Fibroblast of lung (primary cell): ENCODE measurements around the gene BPHL. TPM values are rescaled to one million over a fixed set of nuclear protein-coding genes. Genes with fewer than 3 reads are reported as not detected.

ENCODE experiments used
- DNase-seq, 2 donors: peaks; one replicate each; pipeline versions ENCODE4 v3.0.0 to v3.0.0-alpha.2; 2010; ENCODE audit warnings: low read depth in 2 of 2
- H2AFZ ChIP-seq: 2 replicates; pipeline ENCODE4 v1.5.1; 2012; ENCODE audit warnings: low read length, control low read depth, inconsistent platforms
- H3K27ac ChIP-seq: 2 replicates; pipeline ENCODE4 v1.5.1; 2011; ENCODE audit warnings: low read length, control low read depth; ENCODE audit not compliant: insufficient read depth
- H3K27me3 ChIP-seq: 2 replicates; pipeline ENCODE4 v1.5.1; 2011; ENCODE audit warnings: mild to moderate bottlenecking, low read length; ENCODE audit not compliant: control insufficient read depth, insufficient read depth
- H3K36me3 ChIP-seq: 2 replicates; pipeline ENCODE4 v1.5.1; 2011; ENCODE audit warnings: low read length; ENCODE audit not compliant: control insufficient read depth, insufficient read depth
- H3K4me1 ChIP-seq: 2 replicates; pipeline ENCODE4 v1.5.1; 2011; ENCODE audit warnings: low read length; ENCODE audit not compliant: control insufficient read depth, insufficient read depth; ENCODE audit errors: extremely low read depth
- H3K4me2 ChIP-seq: 2 replicates; pipeline ENCODE4 v1.5.1; 2011; ENCODE audit warnings: low read length, control low read depth; ENCODE audit not compliant: insufficient read depth; ENCODE audit errors: extremely low read depth
- H3K4me3 ChIP-seq, 4 experiments: fragments of 200-600 bp in 1 of 4; sonication (generic) in 1 of 4; replicated peaks in 1 of 4; 2 replicates each; pipeline ENCODE4 v1.5.1; 2011 to 2016; ENCODE audit warnings: low read length in 4 of 4, low read depth in 3 of 4, mild to moderate bottlenecking in 3 of 4, control low read depth in 2 of 4, inconsistent platforms in 1 of 4, mixed read lengths in 1 of 4; ENCODE audit not compliant: insufficient read depth in 1 of 4; ENCODE audit errors: control extremely low read depth in 1 of 4
- H3K79me2 ChIP-seq: 2 replicates; pipeline ENCODE4 v1.5.1; 2012; ENCODE audit warnings: mild to moderate bottlenecking, low read length, inconsistent platforms; ENCODE audit not compliant: control insufficient read depth, insufficient read depth
- H3K9ac ChIP-seq: 2 replicates; pipeline ENCODE4 v1.5.1; 2011; ENCODE audit warnings: mild to moderate bottlenecking, low read length, control low read depth; ENCODE audit not compliant: insufficient read depth
- H3K9me3 ChIP-seq: 2 replicates; pipeline ENCODE4 v1.5.1; 2012; ENCODE audit warnings: low read depth, low read length; ENCODE audit not compliant: control insufficient read depth, insufficient read depth
- H4K20me1 ChIP-seq: 2 replicates; pipeline ENCODE4 v1.5.1; 2011; ENCODE audit warnings: low read length; ENCODE audit not compliant: control insufficient read depth, insufficient read depth; ENCODE audit errors: extremely low read depth
- EZH2 ChIP-seq: IDR thresholded peaks from 2 replicates; pipeline ENCODE4 v1.5.1; 2012; ENCODE audit warnings: low read length, control low read depth, mild to moderate bottlenecking; ENCODE audit errors: missing control alignments
- polyA plus RNA-seq, 2 donors: library from polyadenylated mRNA; depleted of rRNA in 1 of 2; stranded (reverse) in 1 of 2; unstranded in 1 of 2; fragments of >200 nt; gene quantifications; 2 replicates each; pipeline ENCODE4 v1.2.1, GENCODE V29; 2011 to 2012; ENCODE audit warnings: missing spikeins in 1 of 2
- total RNA-seq: library from RNA; depleted of rRNA; stranded (reverse); fragments of >200 nt; gene quantifications from 2 replicates; pipeline ENCODE4 v1.2.1, GENCODE V29; 2014
- TF ChIP-seq, protein P1 (sequence below), 2 donors: IDR thresholded peaks in 1 of 2; conservative IDR thresholded peaks in 1 of 2; 1 replicate in 1 of 2; 2 replicates in 1 of 2; pipeline ENCODE4 v1.5.1; 2011 to 2012; ENCODE audit warnings: low read length in 2 of 2, control low read depth in 1 of 2, inconsistent platforms in 1 of 2, low read depth in 1 of 2, mild to moderate bottlenecking in 1 of 2

The BPHL gene
- total and polyA plus RNA-seq, 2 donors (not counting 1 experiment from before 2014, with no cell fraction given), result 16.6 to 20.6 TPM

DNA sequence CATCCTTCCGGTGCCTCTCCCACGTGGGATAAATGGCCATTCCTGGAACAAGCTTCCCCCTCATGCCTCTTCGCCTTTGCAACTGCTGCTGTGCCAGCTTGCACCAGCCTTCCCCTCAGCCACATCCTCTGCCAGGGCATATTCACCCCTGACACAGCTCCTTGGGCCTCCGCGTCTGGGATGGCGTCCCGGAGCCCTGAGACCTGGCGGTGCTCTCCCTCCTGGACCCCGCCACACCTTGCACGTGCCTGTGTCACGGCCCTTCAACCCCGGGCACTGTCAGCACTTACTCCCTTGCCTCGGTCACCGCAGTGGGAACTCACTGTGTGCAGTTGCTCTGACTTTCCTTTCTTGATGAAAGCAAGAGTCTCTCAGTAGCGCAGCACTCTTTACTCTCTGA, 13.2 kb downstream of the BPHL start:
- no peaks in the 10 kb centered on the region for H3K9me3 ChIP-seq
- H3K4me3 ChIP-seq, result no peak overlapping the region
- H2AFZ ChIP-seq, result no peak overlapping the region
- H3K79me2 ChIP-seq, result no peaks in the 10 kb centered on the region
- no peaks in the 10 kb centered on the region for H4K20me1 ChIP-seq
- no peak overlapping the region for H3K4me2 ChIP-seq
- TF ChIP-seq, protein P1, sequence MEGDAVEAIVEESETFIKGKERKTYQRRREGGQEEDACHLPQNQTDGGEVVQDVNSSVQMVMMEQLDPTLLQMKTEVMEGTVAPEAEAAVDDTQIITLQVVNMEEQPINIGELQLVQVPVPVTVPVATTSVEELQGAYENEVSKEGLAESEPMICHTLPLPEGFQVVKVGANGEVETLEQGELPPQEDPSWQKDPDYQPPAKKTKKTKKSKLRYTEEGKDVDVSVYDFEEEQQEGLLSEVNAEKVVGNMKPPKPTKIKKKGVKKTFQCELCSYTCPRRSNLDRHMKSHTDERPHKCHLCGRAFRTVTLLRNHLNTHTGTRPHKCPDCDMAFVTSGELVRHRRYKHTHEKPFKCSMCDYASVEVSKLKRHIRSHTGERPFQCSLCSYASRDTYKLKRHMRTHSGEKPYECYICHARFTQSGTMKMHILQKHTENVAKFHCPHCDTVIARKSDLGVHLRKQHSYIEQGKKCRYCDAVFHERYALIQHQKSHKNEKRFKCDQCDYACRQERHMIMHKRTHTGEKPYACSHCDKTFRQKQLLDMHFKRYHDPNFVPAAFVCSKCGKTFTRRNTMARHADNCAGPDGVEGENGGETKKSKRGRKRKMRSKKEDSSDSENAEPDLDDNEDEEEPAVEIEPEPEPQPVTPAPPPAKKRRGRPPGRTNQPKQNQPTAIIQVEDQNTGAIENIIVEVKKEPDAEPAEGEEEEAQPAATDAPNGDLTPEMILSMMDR (conservative IDR thresholded peaks at IDR 0.05 in 1 of 2, IDR thresholded peaks at IDR 0.05 in 1 of 2; ENCODE audit: low read depth in 1 of 2, low read length in 2 of 2), result no peak
- no peak for TF ChIP-seq EZH2
- no peak overlapping the region for H3K27ac ChIP-seq
- H3K36me3 ChIP-seq, result peaks cover 3% of the 10 kb centered on the region
- H3K9ac ChIP-seq, result no peak overlapping the region
- DNase-seq, result no peak
- H3K27me3 ChIP-seq, result no peaks in the 10 kb centered on the region
- no peaks in the 10 kb centered on the region for H3K4me1 ChIP-seq

GRCh38 chr6:3133515-3133914, 15.0 kb downstream of the BPHL start:
- Histone ChIP-seq H3K79me2 (no peaks in the 10 kb centered on the region), H3K9ac (no peak overlapping the region), H3K27me3 (no peaks in the 10 kb centered on the region), H4K20me1 (no peaks in the 10 kb centered on the region), H3K4me3 (no peak overlapping the region), H3K9me3 (no peaks in the 10 kb centered on the region), H3K4me2 (no peak overlapping the region), H3K27ac (no peak overlapping the region), H3K4me1 (peaks cover 1% of the 10 kb centered on the region), H3K36me3 (peaks cover 3% of the 10 kb centered on the region), H2AFZ (no peak overlapping the region)
- DNase-seq, result no peak
- TF ChIP-seq EZH2, result no peak
- TF ChIP-seq, protein P1 (conservative IDR thresholded peaks at IDR 0.05 in 1 of 2, IDR thresholded peaks at IDR 0.05 in 1 of 2; ENCODE audit: low read depth in 1 of 2, low read length in 2 of 2), result no peak

DNA sequence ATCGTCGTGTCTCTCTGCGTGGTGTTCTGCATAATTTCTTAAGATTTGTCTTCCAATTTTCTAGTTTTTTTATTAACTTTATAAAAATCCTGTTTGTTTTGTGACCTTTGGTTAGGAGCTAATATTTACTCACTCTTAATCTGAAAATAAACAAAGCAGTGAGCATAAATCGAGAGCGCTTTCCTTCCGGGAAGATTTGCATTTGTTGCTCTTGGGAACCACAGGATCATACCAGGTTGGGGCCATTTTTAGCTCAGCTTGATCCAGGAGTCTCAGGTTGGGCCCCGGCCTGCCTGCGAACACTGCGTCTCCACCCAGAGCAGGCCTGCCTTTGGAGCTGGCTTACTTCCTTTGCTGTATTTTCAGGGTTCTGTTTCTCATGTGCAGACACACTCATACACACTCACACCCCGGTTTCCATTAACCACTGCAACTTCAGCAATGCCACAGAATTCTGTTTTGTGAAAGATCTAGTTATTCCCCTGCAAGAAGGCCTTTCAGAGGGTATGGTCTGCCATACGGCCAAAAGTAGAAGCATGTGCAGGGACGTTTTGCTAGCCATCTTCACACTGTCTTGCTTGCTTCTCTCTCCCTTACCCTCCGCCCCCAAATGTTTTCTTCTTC, 17.3 kb downstream of the BPHL start:
- Histone ChIP-seq H3K27me3 (no peaks in the 10 kb centered on the region), H3K4me3 (no peak overlapping the region), H3K4me1 (peaks cover 14% of the 10 kb centered on the region), H3K9ac (no peak overlapping the region), H3K4me2 (no peak overlapping the region), H3K27ac (no peak overlapping the region), H2AFZ (no peak overlapping the region), H3K36me3 (no peaks in the 10 kb centered on the region), H3K79me2 (no peaks in the 10 kb centered on the region), H3K9me3 (no peaks in the 10 kb centered on the region), H4K20me1 (no peaks in the 10 kb centered on the region)
- no peak for TF ChIP-seq EZH2
- TF ChIP-seq, protein P1 (conservative IDR thresholded peaks at IDR 0.05 in 1 of 2, IDR thresholded peaks at IDR 0.05 in 1 of 2; ENCODE audit: low read depth in 1 of 2, low read length in 2 of 2), result no peak
- DNase-seq, result no peak
